Measurements from ENCODE around the gene MS4A10. TPM values are rescaled to one million over a fixed set of nuclear protein-coding genes. Genes with fewer than 3 reads are reported as not detected.
A peak's percentile ranks its signal among the peaks of the same experiment; 100 is the strongest.

Gene MS4A10
- polyA plus RNA-seq, 1 donor (not counting 4 experiments of a cell fraction or from before 2014, with no cell fraction given): not detected

DNA sequence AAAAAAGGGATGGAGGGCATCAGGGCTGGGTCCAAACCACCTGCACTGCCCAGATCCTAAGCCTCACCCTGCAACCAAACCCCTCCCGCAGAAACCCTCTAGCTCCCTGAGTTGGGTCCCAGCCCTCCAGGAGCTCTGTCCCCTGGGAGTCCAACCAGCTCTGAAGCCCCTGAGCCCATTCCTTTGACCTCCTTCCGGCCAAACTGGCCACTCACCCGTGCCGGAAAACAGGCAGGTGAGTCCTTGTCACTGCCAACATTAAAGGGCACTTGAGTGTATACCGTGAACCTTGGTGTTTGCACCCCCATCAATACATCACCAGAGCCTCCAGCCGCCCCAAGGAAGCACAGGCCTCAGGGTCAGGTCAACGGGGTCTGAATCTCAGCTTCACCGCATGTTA, 16.9 kb upstream of the MS4A10 start:
- Histone ChIP-seq H3K4me3 (ENCODE audit: control insufficient read depth in 2 of 3, extremely low read depth in 1 of 3, insufficient read depth in 2 of 3, low read depth in 1 of 3, low read length in 3 of 3) (no peak overlapping the region), H2AFZ (ENCODE audit: control insufficient read depth, low read length) (no peak overlapping the region), H3K9ac (ENCODE audit: control insufficient read depth, extremely low read depth, insufficient read depth, low read length) (no peak overlapping the region), H4K20me1 (ENCODE audit: control insufficient read depth, extremely low read depth, insufficient read depth, low read length) (no peaks in the 10 kb centered on the region), H3K4me1 (ENCODE audit: control insufficient read depth, extremely low read depth, insufficient read depth, low read length) (peaks cover 8% of the 10 kb centered on the region), H3K27me3 (ENCODE audit: control insufficient read depth, extremely low read depth, insufficient read depth, low read length) (no peaks in the 10 kb centered on the region), H3K36me3 (ENCODE audit: control insufficient read depth in 2 of 2, extremely low read depth in 1 of 2, insufficient read depth in 2 of 2, low read length in 2 of 2) (no peaks in the 10 kb centered on the region), H3K4me2 (ENCODE audit: control insufficient read depth, extremely low read depth, insufficient read depth, low read depth, low read length) (no peak overlapping the region), H3K9me1 (ENCODE audit: control insufficient read depth, extremely low read depth, insufficient read depth, low read length) (peaks cover 3% of the 10 kb centered on the region), H3K27ac (ENCODE audit: control insufficient read depth, insufficient read depth, low read length) (no peak overlapping the region), H3K9me3 (ENCODE audit: control insufficient read depth, low read depth, low read length) (no peaks in the 10 kb centered on the region), H3K79me2 (ENCODE audit: control insufficient read depth, insufficient read depth, low read length) (no peaks in the 10 kb centered on the region)
- dilution Hi-C loops (cut with MboI; ENCODE audit: extremely low pct_ligation_motif_present, low sequenced_read_pairs): no loop called here
- DNase-seq (ENCODE audit: low read depth, low spot score): no peak
- no peak for FAIRE-seq
- no peak for TF ChIP-seq EZH2 (IDR thresholded peaks at IDR 0.05; ENCODE audit: low read length)
- TF ChIP-seq, protein P1, sequence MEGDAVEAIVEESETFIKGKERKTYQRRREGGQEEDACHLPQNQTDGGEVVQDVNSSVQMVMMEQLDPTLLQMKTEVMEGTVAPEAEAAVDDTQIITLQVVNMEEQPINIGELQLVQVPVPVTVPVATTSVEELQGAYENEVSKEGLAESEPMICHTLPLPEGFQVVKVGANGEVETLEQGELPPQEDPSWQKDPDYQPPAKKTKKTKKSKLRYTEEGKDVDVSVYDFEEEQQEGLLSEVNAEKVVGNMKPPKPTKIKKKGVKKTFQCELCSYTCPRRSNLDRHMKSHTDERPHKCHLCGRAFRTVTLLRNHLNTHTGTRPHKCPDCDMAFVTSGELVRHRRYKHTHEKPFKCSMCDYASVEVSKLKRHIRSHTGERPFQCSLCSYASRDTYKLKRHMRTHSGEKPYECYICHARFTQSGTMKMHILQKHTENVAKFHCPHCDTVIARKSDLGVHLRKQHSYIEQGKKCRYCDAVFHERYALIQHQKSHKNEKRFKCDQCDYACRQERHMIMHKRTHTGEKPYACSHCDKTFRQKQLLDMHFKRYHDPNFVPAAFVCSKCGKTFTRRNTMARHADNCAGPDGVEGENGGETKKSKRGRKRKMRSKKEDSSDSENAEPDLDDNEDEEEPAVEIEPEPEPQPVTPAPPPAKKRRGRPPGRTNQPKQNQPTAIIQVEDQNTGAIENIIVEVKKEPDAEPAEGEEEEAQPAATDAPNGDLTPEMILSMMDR (optimal IDR thresholded peaks at IDR 0.05 in 1 of 3, IDR thresholded peaks at IDR 0.05 in 1 of 3, conservative IDR thresholded peaks at IDR 0.05 in 1 of 3; ENCODE audit: extremely low read depth in 1 of 3, insufficient read depth in 2 of 3, low read length in 3 of 3): no peak

DNA sequence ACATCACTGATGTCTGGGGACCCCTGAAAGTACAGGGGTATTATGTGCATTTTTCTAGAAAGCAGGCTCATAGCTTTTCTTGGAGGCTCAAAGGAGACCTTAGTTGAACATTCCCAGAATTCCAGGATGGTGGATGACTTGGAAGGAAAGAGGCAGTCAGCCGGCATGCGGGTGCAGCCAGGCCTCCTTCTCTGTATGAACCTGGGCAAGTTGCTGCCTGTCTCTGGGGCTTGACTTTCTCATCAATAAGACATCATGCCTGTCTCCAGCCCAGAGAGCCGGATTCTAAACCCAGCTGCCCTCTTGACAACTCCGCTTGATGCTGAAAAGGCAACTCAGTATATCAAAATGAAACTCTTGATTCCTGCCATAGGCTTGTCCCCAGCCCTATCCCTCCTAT, 15.9 kb upstream of the MS4A10 start:
- no peak overlapping the region for H3K9ac ChIP-seq (ENCODE audit: control insufficient read depth, extremely low read depth, insufficient read depth, low read length)
- peaks cover 8% of the 10 kb centered on the region for H3K4me1 ChIP-seq (ENCODE audit: control insufficient read depth, extremely low read depth, insufficient read depth, low read length)
- no peaks in the 10 kb centered on the region for H3K9me3 ChIP-seq (ENCODE audit: control insufficient read depth, low read depth, low read length)
- TF ChIP-seq EZH2 (IDR thresholded peaks at IDR 0.05; ENCODE audit: low read length): no peak
- TF ChIP-seq, protein P1 (optimal IDR thresholded peaks at IDR 0.05 in 1 of 3, IDR thresholded peaks at IDR 0.05 in 1 of 3, conservative IDR thresholded peaks at IDR 0.05 in 1 of 3; ENCODE audit: extremely low read depth in 1 of 3, insufficient read depth in 2 of 3, low read length in 3 of 3): no peak
- no peaks in the 10 kb centered on the region for H3K27me3 ChIP-seq (ENCODE audit: control insufficient read depth, extremely low read depth, insufficient read depth, low read length)
- FAIRE-seq: no peak
- H2AFZ ChIP-seq (ENCODE audit: control insufficient read depth, low read length): no peak overlapping the region
- DNase-seq (ENCODE audit: low read depth, low spot score): no peak
- H3K4me2 ChIP-seq (ENCODE audit: control insufficient read depth, extremely low read depth, insufficient read depth, low read depth, low read length): peak overlapping the region; percentile 34
- H4K20me1 ChIP-seq (ENCODE audit: control insufficient read depth, extremely low read depth, insufficient read depth, low read length): no peaks in the 10 kb centered on the region
- H3K9me1 ChIP-seq (ENCODE audit: control insufficient read depth, extremely low read depth, insufficient read depth, low read length): peaks cover 3% of the 10 kb centered on the region
- H3K36me3 ChIP-seq (ENCODE audit: control insufficient read depth in 2 of 2, extremely low read depth in 1 of 2, insufficient read depth in 2 of 2, low read length in 2 of 2): no peaks in the 10 kb centered on the region
- H3K27ac ChIP-seq (ENCODE audit: control insufficient read depth, insufficient read depth, low read length): no peak overlapping the region
- no peaks in the 10 kb centered on the region for H3K79me2 ChIP-seq (ENCODE audit: control insufficient read depth, insufficient read depth, low read length)
- dilution Hi-C loops (cut with MboI; ENCODE audit: extremely low pct_ligation_motif_present, low sequenced_read_pairs): no loop called here
- no peak overlapping the region for H3K4me3 ChIP-seq (ENCODE audit: control insufficient read depth in 2 of 3, extremely low read depth in 1 of 3, insufficient read depth in 2 of 3, low read depth in 1 of 3, low read length in 3 of 3)
